Thyroid gland (tissue), 4 donors: Measurements from ENCODE around the gene PHKA1. TPM values are rescaled to one million over a fixed set of nuclear protein-coding genes. Genes with fewer than 3 reads are reported as not detected.
"Not testable (repeated sequence)": the region's sequence is repeated elsewhere in the genome, so short reads cannot be mapped to it uniquely, and the experiment has no call there.

Experiments
- DNase-seq, 2 donors: peaks; one replicate each; pipeline ENCODE4 v3.0.0-alpha.2; 2019
- H3K27ac ChIP-seq, 3 donors: fragments of 200-600 bp; sonication (generic); 1 replicate in 2 of 3; 2 replicates in 1 of 3; pipeline ENCODE4 v1.5.1; 2016 to 2019; ENCODE audit warnings: mild to moderate bottlenecking in 1 of 3, moderate library complexity in 1 of 3
- H3K27me3 ChIP-seq: fragments of 200-600 bp; sonication (generic); one replicate; pipeline ENCODE4 v1.5.1; 2019
- H3K36me3 ChIP-seq, 2 donors: fragments of 200-600 bp; sonication (generic); one replicate each; pipeline ENCODE4 v1.5.1; 2016 to 2019
- H3K4me1 ChIP-seq, 2 donors: fragments of 200-600 bp; sonication (generic); one replicate each; pipeline ENCODE4 v1.5.1; 2017 to 2019
- H3K4me3 ChIP-seq, 3 donors: fragments of 200-600 bp; sonication (generic); replicated peaks in 1 of 3; 1 replicate in 2 of 3; 2 replicates in 1 of 3; pipeline ENCODE4 v1.5.1; 2016; ENCODE audit warnings: mild to moderate bottlenecking in 1 of 3
- H3K9me3 ChIP-seq: fragments of 200-600 bp; sonication (generic); one replicate; pipeline ENCODE4 v1.5.1; 2017
- CTCF ChIP-seq, 6 experiments: fragments of 200-600 bp in 3 of 6; fragments of 450-650 bp in 3 of 6; sonication (generic) in 3 of 6; IDR thresholded peaks; one replicate each; pipeline ENCODE4 v1.5.1; 2016 to 2019; ENCODE audit warnings: antibody characterized with exemption in 6 of 6, mild to moderate bottlenecking in 2 of 6, inconsistent platforms in 1 of 6, moderate library complexity in 1 of 6
- POLR2A ChIP-seq, 2 donors: fragments of 450-650 bp; IDR thresholded peaks; one replicate each; pipeline ENCODE4 v1.6.1; 2017; ENCODE audit warnings: antibody characterized with exemption in 2 of 2, mild to moderate bottlenecking in 2 of 2, moderate library complexity in 1 of 2
- WGBS, 2 donors: methylation state at CpG; one replicate each; pipeline ENCODE4 v1.1.5; 2017; 5-methylcytosine and 5-hydroxymethylcytosine counted together
- intact Hi-C: fragments of 100-400 bp; cut with DNase I; formaldehyde crosslinking; loops from one replicate; pipeline ENCODE4 v1.15.1; 2023
- total RNA-seq, 4 donors: library from RNA; depleted of rRNA; stranded (reverse); fragments of >200 nt; gene quantifications; one replicate each; pipeline ENCODE4 v1.2.3, GENCODE V29; 2016

Gene PHKA1
- total RNA-seq, 4 donors from 2014 or later = 12.4 to 16.1 (median 14.4) TPM

GRCh38 chrX:72685810-72686456, 28.2 kb downstream of the PHKA1 start:
- intact Hi-C loops = no loop called here
- Histone ChIP-seq H3K4me1 (peaks cover 0 to 4% of the 10 kb centered on the region in 2 donors), H3K9me3 (no peaks in the 10 kb centered on the region), H3K27me3 (no peaks in the 10 kb centered on the region), H3K36me3 (no peaks in the 10 kb centered on the region), H3K27ac (peak overlapping the region in 2 of 3 donors; percentile 31 to 56), H3K4me3 (no peak overlapping the region)
- 59 to 67% methylated on average over 4 of the region's 4 CpGs for WGBS, 2 donors
- TF ChIP-seq CTCF (IDR thresholded peaks at IDR 0.05) (no peak), POLR2A (IDR thresholded peaks at IDR 0.05) (no peak)
- no peak for DNase-seq

GRCh38 chrX:72685018-72685417, 29.1 kb downstream of the PHKA1 start:
- Histone ChIP-seq H3K4me3 (no peak overlapping the region), H3K9me3 (no peaks in the 10 kb centered on the region), H3K27ac (no peak overlapping the region), H3K36me3 (no peaks in the 10 kb centered on the region), H3K4me1 (peaks cover 0 to 4% of the 10 kb centered on the region in 2 donors), H3K27me3 (no peaks in the 10 kb centered on the region)
- intact Hi-C loops = no loop called here
- no peak for DNase-seq
- TF ChIP-seq CTCF (IDR thresholded peaks at IDR 0.05) = no peak
- TF ChIP-seq POLR2A (IDR thresholded peaks at IDR 0.05) = no peak
- WGBS, 2 donors = 17 to 62% methylated on average over 1 of the region's 1 CpG

- H3K27me3 ChIP-seq = no peaks in the 10 kb centered on the region
- H3K4me1 ChIP-seq = peaks cover 0 to 4% of the 10 kb centered on the region in 2 donors
- DNase-seq = no peak
- intact Hi-C loops = no loop called here
- no peaks in the 10 kb centered on the region for H3K36me3 ChIP-seq
- TF ChIP-seq CTCF (IDR thresholded peaks at IDR 0.05) (no peak), POLR2A (IDR thresholded peaks at IDR 0.05) (no peak)
- no peak overlapping the region for H3K4me3 ChIP-seq
- no peak overlapping the region for H3K27ac ChIP-seq
- 96 to 100% methylated on average over 1 of the region's 1 CpG for WGBS, 2 donors
- no peaks in the 10 kb centered on the region for H3K9me3 ChIP-seq
Observed at GRCh38 chrX:72683631-72684030, 30.5 kb downstream of the PHKA1 start.

- Histone ChIP-seq H3K4me3 (no peak overlapping the region), H3K9me3 (no peaks in the 10 kb centered on the region), H3K27me3 (no peaks in the 10 kb centered on the region), H3K4me1 (no peaks in the 10 kb centered on the region), H3K27ac (no peak overlapping the region), H3K36me3 (no peaks in the 10 kb centered on the region)
- intact Hi-C loops = no loop called here
- no peak for DNase-seq
- no peak for TF ChIP-seq POLR2A (IDR thresholded peaks at IDR 0.05)
- no peak for TF ChIP-seq CTCF (IDR thresholded peaks at IDR 0.05)
- WGBS, 2 donors = 96 to 97% methylated on average over 2 of the region's 2 CpGs
Observed at GRCh38 chrX:72676465-72676864, 37.6 kb downstream of the PHKA1 start.

- H3K36me3 ChIP-seq, H3K4me3 ChIP-seq, H3K27me3 ChIP-seq, H3K4me1 ChIP-seq, H3K27ac ChIP-seq, H3K9me3 ChIP-seq, DNase-seq, intact Hi-C loops: not testable (repeated sequence)
- 100% methylated on average over 1 of the region's 1 CpG for WGBS, 2 donors
Observed at GRCh38 chrX:72673951-72674350, 40.2 kb downstream of the PHKA1 start.

- DNase-seq, H3K4me1 ChIP-seq, H3K27ac ChIP-seq, H3K4me3 ChIP-seq, H3K9me3 ChIP-seq, intact Hi-C loops, H3K27me3 ChIP-seq, H3K36me3 ChIP-seq: not testable (repeated sequence)
- WGBS, 2 donors = 89 to 100% methylated on average over 4 to 5 of the region's 5 CpGs
Observed at GRCh38 chrX:72669508-72669907, 44.6 kb downstream of the PHKA1 start.
